ENCODE results near the gene ARPC5L. TPM values are rescaled to one million over a fixed set of nuclear protein-coding genes. Genes with fewer than 3 reads are reported as not detected.

The ARPC5L gene
- total RNA-seq, 1 experiment from 2014 or later = 50.0 TPM

- intact Hi-C loops (cut with micrococcal nuclease) = no loop called here
- ChIA-PET POLR2A (interaction anchor here (1.3 kb wide), 1 partner anchor 12 kb away, joined by 3 read pairs; no protein-coding TSS in a partner anchor), RAD21 (ENCODE audit: low non-redundant PET in 1 of 2, low total read pairs in 2 of 2, uncharacterized antibody in 2 of 2, unreplicated experiment in 2 of 2) (interaction anchor here (1.8 to 1.9 kb wide), 2 partner anchors 11 to 12 kb away, joined by 4 to 9 read pairs; partner anchors contain the start of gene WDR38 (in 1 of the 2)), CTCF (interaction anchor here (1.2 to 5.1 kb wide), 17 partner anchors 7 to 224 kb away, joined by 3 to 87 read pairs (median 6); partner anchors contain the start of genes ARPC5L, NR6A1, RPL35 and WDR38)
- BruUV-seq (replicated peaks) = no TSS peak
- Histone ChIP-seq H4K20me1 (ENCODE audit: insufficient read depth) (no peaks in the 10 kb centered on the region), H3K27me3 (ENCODE audit: insufficient read depth, low read length) (no peaks in the 10 kb centered on the region), H2AFZ (ENCODE audit: low read depth, low read length, poor library complexity, severe bottlenecking) (peak overlapping the region; percentile 26), H3K79me2 (ENCODE audit: insufficient read depth, low read length) (no peaks in the 10 kb centered on the region), H3K9me3 (ENCODE audit: control insufficient read depth in 1 of 2, insufficient read depth in 1 of 2, low read depth in 1 of 2, low read length in 2 of 2) (no peaks in the 10 kb centered on the region), H3K4me3 (replicated peaks in 1 of 2; ENCODE audit: low read depth in 1 of 2, low read length in 2 of 2) (no peak overlapping the region), H3K4me2 (ENCODE audit: low read length) (peak overlapping the region; percentile 34), H3K9ac (ENCODE audit: low read length) (no peak overlapping the region), H3K4me1 (ENCODE audit: control insufficient read depth in 1 of 2, insufficient read depth in 2 of 2, low read length in 2 of 2) (peaks cover 12 to 33% of the 10 kb centered on the region in 2 experiments), H3K36me3 (ENCODE audit: control insufficient read depth in 1 of 2, insufficient read depth in 2 of 2, low read length in 2 of 2) (no peaks in the 10 kb centered on the region), H3K27ac (ENCODE audit: low read depth, low read length) (no peak overlapping the region; the same call in 1 of the 2 replicates), H3K9me2 (ENCODE audit: insufficient read depth) (no peaks in the 10 kb centered on the region)
- DNase-seq (ENCODE audit: low read depth, low spot score) (no peak), ATAC-seq (no peak)
- no peak for TF ChIP-seq JUND (IDR thresholded peaks at IDR 0.05)
- TF ChIP-seq ELF1 (IDR thresholded peaks at IDR 0.05; ENCODE audit: borderline replicate concordance, low read depth) = no peak
- TF ChIP-seq ZNF274 (IDR thresholded peaks at IDR 0.05; ENCODE audit: low read depth, low read length) = no peak
- TF ChIP-seq SP1 (IDR thresholded peaks at IDR 0.05; ENCODE audit: low read depth) = no peak
- no peak for TF ChIP-seq RAD21 (IDR thresholded peaks at IDR 0.05; ENCODE audit: low read depth)
- no peak for TF ChIP-seq FOSL1 (IDR thresholded peaks at IDR 0.05; ENCODE audit: low read depth)
- no peak for TF ChIP-seq ATF3 (IDR thresholded peaks at IDR 0.05)
- TF ChIP-seq CEBPB (IDR thresholded peaks at IDR 0.05; ENCODE audit: low read depth) = no peak
- TF ChIP-seq CTCF (IDR thresholded peaks at IDR 0.05 in 2 of 3, conservative IDR thresholded peaks at IDR 0.05 in 1 of 3; ENCODE audit: borderline replicate concordance in 1 of 3, insufficient read depth in 1 of 3, low read depth in 2 of 3, low read length in 2 of 3) = no peak
- no peak for TF ChIP-seq ZFX (IDR thresholded peaks at IDR 0.05)
- TF ChIP-seq CBX3 (IDR thresholded peaks at IDR 0.05; ENCODE audit: low read depth) = no peak
Observed at GRCh38 chr9:124841075-124841821, 20.7 kb upstream of the ARPC5L start.

Data from HCT116 (cell line).